ENCODE data around the gene PFN4. TPM values are rescaled to one million over a fixed set of nuclear protein-coding genes. Genes with fewer than 3 reads are reported as not detected.
A peak's percentile ranks its signal among the peaks of the same experiment; 100 is the strongest.

Gene PFN4
- total and polyA plus RNA-seq, 2 experiments from 2014 or later, result 1.9 TPM; not detected in 1

DNA sequence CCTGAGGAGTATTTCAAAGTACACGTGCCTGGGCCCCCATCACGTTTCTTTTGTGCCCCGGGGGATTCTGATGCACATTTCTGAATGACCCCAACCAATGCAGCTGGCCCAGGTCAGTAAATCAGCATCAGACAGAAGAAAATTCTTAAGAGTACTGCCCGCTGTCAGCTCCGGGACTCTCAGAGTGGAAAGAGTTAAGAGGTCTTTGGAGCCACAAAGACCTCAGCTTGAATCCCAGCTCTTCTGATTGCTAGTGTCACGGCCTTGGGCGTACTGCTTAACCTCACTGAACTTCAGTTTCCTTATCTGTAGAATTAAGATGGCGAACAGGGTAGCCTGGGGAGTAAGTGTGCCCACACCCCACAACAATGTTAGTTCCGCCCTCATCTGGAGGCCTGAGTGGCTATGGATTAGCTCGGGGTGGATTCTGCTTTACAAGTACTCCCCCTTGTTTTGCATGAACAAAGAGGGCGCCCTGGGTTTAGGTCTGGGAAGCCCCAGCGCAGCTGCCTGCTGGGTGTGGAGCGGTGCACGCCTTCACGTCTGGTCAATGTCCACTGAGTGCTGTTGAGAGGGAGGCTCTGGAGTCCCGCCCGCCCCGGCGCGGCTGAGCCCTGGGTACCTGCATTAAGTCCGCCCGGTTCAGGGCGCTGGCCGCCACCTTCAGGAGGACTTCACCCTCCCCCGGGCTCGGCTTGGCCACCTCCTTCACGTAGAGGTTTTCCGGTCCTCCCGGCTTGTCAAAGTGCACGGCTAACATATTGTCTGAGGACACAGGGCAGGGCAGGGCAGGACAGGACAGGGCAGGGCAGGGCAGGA lies 39.4 kb downstream of the PFN4 start:
- Histone ChIP-seq H3K9me3 (ENCODE audit: low read depth) (no peaks in the 10 kb centered on the region), H3K36me3 (peaks cover 3% of the 10 kb centered on the region), H3K27me3 (no peaks in the 10 kb centered on the region), H3K27ac (peak overlapping the region; percentile 84), H3K4me1 (ENCODE audit: low read depth) (peaks cover 4% of the 10 kb centered on the region), H3K4me3 (peak overlapping the region; percentile 45)
- TF ChIP-seq, protein P1, sequence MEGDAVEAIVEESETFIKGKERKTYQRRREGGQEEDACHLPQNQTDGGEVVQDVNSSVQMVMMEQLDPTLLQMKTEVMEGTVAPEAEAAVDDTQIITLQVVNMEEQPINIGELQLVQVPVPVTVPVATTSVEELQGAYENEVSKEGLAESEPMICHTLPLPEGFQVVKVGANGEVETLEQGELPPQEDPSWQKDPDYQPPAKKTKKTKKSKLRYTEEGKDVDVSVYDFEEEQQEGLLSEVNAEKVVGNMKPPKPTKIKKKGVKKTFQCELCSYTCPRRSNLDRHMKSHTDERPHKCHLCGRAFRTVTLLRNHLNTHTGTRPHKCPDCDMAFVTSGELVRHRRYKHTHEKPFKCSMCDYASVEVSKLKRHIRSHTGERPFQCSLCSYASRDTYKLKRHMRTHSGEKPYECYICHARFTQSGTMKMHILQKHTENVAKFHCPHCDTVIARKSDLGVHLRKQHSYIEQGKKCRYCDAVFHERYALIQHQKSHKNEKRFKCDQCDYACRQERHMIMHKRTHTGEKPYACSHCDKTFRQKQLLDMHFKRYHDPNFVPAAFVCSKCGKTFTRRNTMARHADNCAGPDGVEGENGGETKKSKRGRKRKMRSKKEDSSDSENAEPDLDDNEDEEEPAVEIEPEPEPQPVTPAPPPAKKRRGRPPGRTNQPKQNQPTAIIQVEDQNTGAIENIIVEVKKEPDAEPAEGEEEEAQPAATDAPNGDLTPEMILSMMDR (IDR thresholded peaks at IDR 0.05; ENCODE audit: low read depth, low read length), result no peak
- peak; percentile 87 to 95 for DNase-seq (ENCODE audit: low read depth in 1 of 2, low spot score in 1 of 2)

- Histone ChIP-seq H3K36me3 (peaks cover 3% of the 10 kb centered on the region), H3K9me3 (ENCODE audit: low read depth) (no peaks in the 10 kb centered on the region), H3K4me1 (ENCODE audit: low read depth) (peaks cover 4% of the 10 kb centered on the region), H3K4me3 (peak overlapping the region; percentile 45), H3K27me3 (no peaks in the 10 kb centered on the region), H3K27ac (peak overlapping the region; percentile 84)
- DNase-seq (ENCODE audit: low read depth in 1 of 2, low spot score in 1 of 2), result no peak
- TF ChIP-seq, protein P1 (IDR thresholded peaks at IDR 0.05; ENCODE audit: low read depth, low read length), result no peak
These were observed 40.2 kb downstream of the PFN4 start for GRCh38 chr2:24082787-24083566.

DNA sequence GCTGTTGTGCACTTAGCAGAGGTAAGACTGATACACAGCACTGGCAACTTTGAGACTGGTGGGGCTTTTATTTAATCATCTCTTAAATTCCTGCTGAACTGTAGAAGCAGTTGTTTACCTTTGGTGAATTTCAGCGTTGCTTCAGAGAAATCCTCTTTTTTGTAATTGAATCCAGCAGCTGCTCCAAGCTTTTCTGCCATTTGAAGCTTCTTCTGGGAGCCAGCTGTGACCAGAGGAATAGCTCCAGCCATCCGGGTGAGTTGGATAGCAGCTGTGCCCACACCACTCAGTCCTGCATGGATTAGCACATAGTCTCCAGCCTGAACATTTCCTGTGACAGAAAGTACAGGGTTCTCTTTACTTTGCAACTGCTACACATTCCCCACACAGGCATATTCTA lies 42.4 kb downstream of the PFN4 start:
- Histone ChIP-seq H3K27ac (no peak overlapping the region), H3K4me3 (no peak overlapping the region), H3K4me1 (ENCODE audit: low read depth) (peaks cover 4% of the 10 kb centered on the region), H3K36me3 (peaks cover 3% of the 10 kb centered on the region), H3K27me3 (no peaks in the 10 kb centered on the region), H3K9me3 (ENCODE audit: low read depth) (no peaks in the 10 kb centered on the region)
- TF ChIP-seq, protein P1 (IDR thresholded peaks at IDR 0.05; ENCODE audit: low read depth, low read length), result no peak
- no peak for DNase-seq (ENCODE audit: low read depth in 1 of 2, low spot score in 1 of 2)

DNA sequence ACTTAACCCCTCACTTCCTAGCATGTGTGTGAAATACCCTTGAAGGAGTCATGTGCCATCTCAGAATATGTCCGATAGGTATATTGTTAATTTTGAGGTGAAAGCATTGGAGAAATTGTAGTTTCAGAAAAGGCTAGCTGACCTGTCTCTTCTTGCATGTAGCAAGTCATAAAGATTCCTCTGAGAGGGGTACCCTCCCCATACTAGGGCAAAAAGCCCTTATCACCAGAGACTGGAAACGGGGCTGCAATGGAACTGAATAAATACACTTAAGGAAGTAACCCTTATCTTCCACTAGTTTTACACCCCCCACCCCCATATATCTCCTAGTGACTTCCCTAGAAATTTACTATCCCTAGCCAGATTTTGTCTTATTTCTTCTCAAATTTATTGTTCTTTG lies 45.3 kb downstream of the PFN4 start:
- Histone ChIP-seq H3K4me3 (no peak overlapping the region), H3K27me3 (no peaks in the 10 kb centered on the region), H3K36me3 (peaks cover 10% of the 10 kb centered on the region), H3K27ac (no peak overlapping the region), H3K4me1 (ENCODE audit: low read depth) (no peaks in the 10 kb centered on the region), H3K9me3 (ENCODE audit: low read depth) (no peaks in the 10 kb centered on the region)
- no peak for DNase-seq (ENCODE audit: low read depth in 1 of 2, low spot score in 1 of 2)
- TF ChIP-seq, protein P1 (IDR thresholded peaks at IDR 0.05; ENCODE audit: low read depth, low read length), result no peak

GRCh38 chr2:24077535-24077877 lies 45.6 kb downstream of the PFN4 start:
- TF ChIP-seq, protein P1 (IDR thresholded peaks at IDR 0.05; ENCODE audit: low read depth, low read length), result no peak
- Histone ChIP-seq H3K27ac (peak overlapping the region; percentile 32), H3K9me3 (ENCODE audit: low read depth) (no peaks in the 10 kb centered on the region), H3K4me3 (peak overlapping the region; percentile 72), H3K4me1 (ENCODE audit: low read depth) (no peaks in the 10 kb centered on the region), H3K36me3 (peaks cover 10% of the 10 kb centered on the region), H3K27me3 (no peaks in the 10 kb centered on the region)
- DNase-seq (ENCODE audit: low read depth in 1 of 2, low spot score in 1 of 2), result no peak
